Fibroblast of lung (primary cell): ENCODE data around the gene EFCAB3. TPM values are rescaled to one million over a fixed set of nuclear protein-coding genes. Genes with fewer than 3 reads are reported as not detected.

Experiments
- DNase-seq, 2 donors: peaks; one replicate each; pipeline versions ENCODE4 v3.0.0 to v3.0.0-alpha.2; 2010; ENCODE audit warnings: low read depth in 2 of 2
- H2AFZ ChIP-seq: 2 replicates; pipeline ENCODE4 v1.5.1; 2012; ENCODE audit warnings: low read length, control low read depth, inconsistent platforms
- H3K27ac ChIP-seq: 2 replicates; pipeline ENCODE4 v1.5.1; 2011; ENCODE audit warnings: low read length, control low read depth; ENCODE audit not compliant: insufficient read depth
- H3K27me3 ChIP-seq: 2 replicates; pipeline ENCODE4 v1.5.1; 2011; ENCODE audit warnings: mild to moderate bottlenecking, low read length; ENCODE audit not compliant: control insufficient read depth, insufficient read depth
- H3K36me3 ChIP-seq: 2 replicates; pipeline ENCODE4 v1.5.1; 2011; ENCODE audit warnings: low read length; ENCODE audit not compliant: control insufficient read depth, insufficient read depth
- H3K4me1 ChIP-seq: 2 replicates; pipeline ENCODE4 v1.5.1; 2011; ENCODE audit warnings: low read length; ENCODE audit not compliant: control insufficient read depth, insufficient read depth; ENCODE audit errors: extremely low read depth
- H3K4me2 ChIP-seq: 2 replicates; pipeline ENCODE4 v1.5.1; 2011; ENCODE audit warnings: low read length, control low read depth; ENCODE audit not compliant: insufficient read depth; ENCODE audit errors: extremely low read depth
- H3K4me3 ChIP-seq, 4 experiments: fragments of 200-600 bp in 1 of 4; sonication (generic) in 1 of 4; replicated peaks in 1 of 4; 2 replicates each; pipeline ENCODE4 v1.5.1; 2011 to 2016; ENCODE audit warnings: low read length in 4 of 4, low read depth in 3 of 4, mild to moderate bottlenecking in 3 of 4, control low read depth in 2 of 4, inconsistent platforms in 1 of 4, mixed read lengths in 1 of 4; ENCODE audit not compliant: insufficient read depth in 1 of 4; ENCODE audit errors: control extremely low read depth in 1 of 4
- H3K79me2 ChIP-seq: 2 replicates; pipeline ENCODE4 v1.5.1; 2012; ENCODE audit warnings: mild to moderate bottlenecking, low read length, inconsistent platforms; ENCODE audit not compliant: control insufficient read depth, insufficient read depth
- H3K9ac ChIP-seq: 2 replicates; pipeline ENCODE4 v1.5.1; 2011; ENCODE audit warnings: mild to moderate bottlenecking, low read length, control low read depth; ENCODE audit not compliant: insufficient read depth
- H3K9me3 ChIP-seq: 2 replicates; pipeline ENCODE4 v1.5.1; 2012; ENCODE audit warnings: low read depth, low read length; ENCODE audit not compliant: control insufficient read depth, insufficient read depth
- H4K20me1 ChIP-seq: 2 replicates; pipeline ENCODE4 v1.5.1; 2011; ENCODE audit warnings: low read length; ENCODE audit not compliant: control insufficient read depth, insufficient read depth; ENCODE audit errors: extremely low read depth
- CTCF ChIP-seq, 2 donors: IDR thresholded peaks in 1 of 2; conservative IDR thresholded peaks in 1 of 2; 1 replicate in 1 of 2; 2 replicates in 1 of 2; pipeline ENCODE4 v1.5.1; 2011 to 2012; ENCODE audit warnings: low read length in 2 of 2, control low read depth in 1 of 2, inconsistent platforms in 1 of 2, low read depth in 1 of 2, mild to moderate bottlenecking in 1 of 2
- EZH2 ChIP-seq: IDR thresholded peaks from 2 replicates; pipeline ENCODE4 v1.5.1; 2012; ENCODE audit warnings: low read length, control low read depth, mild to moderate bottlenecking; ENCODE audit errors: missing control alignments
- polyA plus RNA-seq, 2 donors: library from polyadenylated mRNA; depleted of rRNA in 1 of 2; stranded (reverse) in 1 of 2; unstranded in 1 of 2; fragments of >200 nt; gene quantifications; 2 replicates each; pipeline ENCODE4 v1.2.1, GENCODE V29; 2011 to 2012; ENCODE audit warnings: missing spikeins in 1 of 2
- total RNA-seq: library from RNA; depleted of rRNA; stranded (reverse); fragments of >200 nt; gene quantifications from 2 replicates; pipeline ENCODE4 v1.2.1, GENCODE V29; 2014

Gene EFCAB3
- total and polyA plus RNA-seq, 2 donors (not counting 1 experiment from before 2014, with no cell fraction given): not detected

- no peaks in the 10 kb centered on the region for H3K27me3 ChIP-seq
- no peak overlapping the region for H2AFZ ChIP-seq
- H3K27ac ChIP-seq: no peak overlapping the region
- DNase-seq: no peak
- TF ChIP-seq CTCF (conservative IDR thresholded peaks at IDR 0.05 in 1 of 2, IDR thresholded peaks at IDR 0.05 in 1 of 2; ENCODE audit: low read depth in 1 of 2, low read length in 2 of 2) (no peak), EZH2 (no peak)
- no peaks in the 10 kb centered on the region for H3K4me1 ChIP-seq
- H3K4me2 ChIP-seq: no peak overlapping the region
- H3K79me2 ChIP-seq: no peaks in the 10 kb centered on the region
- no peaks in the 10 kb centered on the region for H3K9me3 ChIP-seq
- no peaks in the 10 kb centered on the region for H4K20me1 ChIP-seq
- H3K4me3 ChIP-seq: no peak overlapping the region
- H3K36me3 ChIP-seq: no peaks in the 10 kb centered on the region
- H3K9ac ChIP-seq: no peak overlapping the region
These were observed 29.2 kb upstream of the EFCAB3 start for GRCh38 chr17:62351176-62351575.

- no peak overlapping the region for H3K27ac ChIP-seq
- no peak overlapping the region for H3K9ac ChIP-seq
- H3K4me3 ChIP-seq: no peak overlapping the region
- H3K4me1 ChIP-seq: no peaks in the 10 kb centered on the region
- no peaks in the 10 kb centered on the region for H3K27me3 ChIP-seq
- no peak for DNase-seq
- H3K79me2 ChIP-seq: no peaks in the 10 kb centered on the region
- H3K9me3 ChIP-seq: no peaks in the 10 kb centered on the region
- TF ChIP-seq EZH2 (no peak), CTCF (conservative IDR thresholded peaks at IDR 0.05 in 1 of 2, IDR thresholded peaks at IDR 0.05 in 1 of 2; ENCODE audit: low read depth in 1 of 2, low read length in 2 of 2) (no peak)
- H2AFZ ChIP-seq: no peak overlapping the region
- H4K20me1 ChIP-seq: no peaks in the 10 kb centered on the region
- H3K36me3 ChIP-seq: no peaks in the 10 kb centered on the region
- H3K4me2 ChIP-seq: no peak overlapping the region
These were observed 14.2 kb upstream of the EFCAB3 start for GRCh38 chr17:62366191-62366590.

GRCh38 chr17:62381561-62381960, 1.2 kb downstream of the EFCAB3 start:
- no peaks in the 10 kb centered on the region for H3K79me2 ChIP-seq
- H3K9ac ChIP-seq: no peak overlapping the region
- H2AFZ ChIP-seq: no peak overlapping the region
- no peak overlapping the region for H3K4me2 ChIP-seq
- H4K20me1 ChIP-seq: no peaks in the 10 kb centered on the region
- H3K27ac ChIP-seq: no peak overlapping the region
- DNase-seq: no peak
- no peaks in the 10 kb centered on the region for H3K36me3 ChIP-seq
- no peaks in the 10 kb centered on the region for H3K4me1 ChIP-seq
- peaks cover 9% of the 10 kb centered on the region for H3K27me3 ChIP-seq
- no peak for TF ChIP-seq CTCF (conservative IDR thresholded peaks at IDR 0.05 in 1 of 2, IDR thresholded peaks at IDR 0.05 in 1 of 2; ENCODE audit: low read depth in 1 of 2, low read length in 2 of 2)
- TF ChIP-seq EZH2: no peak
- no peaks in the 10 kb centered on the region for H3K9me3 ChIP-seq
- no peak overlapping the region for H3K4me3 ChIP-seq
